Upper lobe of left lung (tissue), 6 donors: ENCODE data around the gene SMO. TPM values are rescaled to one million over a fixed set of nuclear protein-coding genes. Genes with fewer than 3 reads are reported as not detected.

Experiments
- ATAC-seq, 2 donors: fragments of 200-7000 bp; cut with Tn5 transposase; one replicate each; pipeline ENCODE4 v1.9.1; 2022; ENCODE audit warnings: mild to moderate bottlenecking in 2 of 2, moderate library complexity in 2 of 2; ENCODE audit not compliant: low FRiP score in 2 of 2
- DNase-seq, 2 donors: peaks; one replicate each; pipeline ENCODE4 v3.0.0-alpha.2; 2019 to 2020
- H3K27ac ChIP-seq, 4 donors: fragments of 200-600 bp; sonication (generic); one replicate each; pipeline ENCODE4 v1.5.1; 2016 to 2019
- H3K27me3 ChIP-seq, 4 donors: fragments of 200-600 bp; sonication (generic); one replicate each; pipeline ENCODE4 v1.5.1; 2017 to 2019
- H3K36me3 ChIP-seq, 4 donors: fragments of 200-600 bp; sonication (generic); one replicate each; pipeline ENCODE4 v1.5.1; 2016 to 2019
- H3K4me1 ChIP-seq, 4 donors: fragments of 200-600 bp; sonication (generic); one replicate each; pipeline ENCODE4 v1.5.1; 2018 to 2019
- H3K4me3 ChIP-seq, 4 donors: fragments of 200-600 bp; sonication (generic); one replicate each; pipeline ENCODE4 v1.5.1; 2017 to 2019; ENCODE audit warnings: mild to moderate bottlenecking in 2 of 4, moderate library complexity in 1 of 4
- H3K9me3 ChIP-seq, 4 donors: fragments of 200-600 bp; sonication (generic); one replicate each; pipeline ENCODE4 v1.5.1; 2018 to 2019
- EP300 ChIP-seq, 4 donors: sonication (generic); formaldehyde crosslinking; IDR thresholded peaks; one replicate each; pipeline ENCODE4 v1.5.1; 2017; ENCODE audit warnings: antibody characterized with exemption in 4 of 4, control low read depth in 2 of 4
- POLR2A ChIP-seq, 4 donors: fragments of 450-650 bp; IDR thresholded peaks; one replicate each; pipeline ENCODE4 v1.5.1; 2016 to 2017; ENCODE audit warnings: antibody characterized with exemption in 4 of 4, mild to moderate bottlenecking in 2 of 4
- POLR2AphosphoS5 ChIP-seq, 2 donors: sonication (generic); formaldehyde crosslinking; IDR thresholded peaks; one replicate each; pipeline ENCODE4 v1.5.1; 2017; ENCODE audit warnings: antibody characterized with exemption in 2 of 2
- WGBS, 2 donors: methylation state at CpG; one replicate each; pipeline ENCODE4 v1.1.5; 2017 to 2018; 5-methylcytosine and 5-hydroxymethylcytosine counted together
- total RNA-seq, 6 donors: library from RNA; depleted of rRNA in 4 of 6; stranded (reverse); fragments of >200 nt in 4 of 6; gene quantifications; one replicate each; pipeline versions ENCODE4 v1.1.0 to v1.2.1, GENCODE V29; 2016 to 2021
- TF ChIP-seq, protein P1 (sequence below), 6 experiments: fragments of 450-650 bp in 4 of 6; fragments of 200-600 bp in 2 of 6; sonication (generic) in 2 of 6; IDR thresholded peaks; one replicate each; pipeline ENCODE4 v1.5.1; 2016 to 2019; ENCODE audit warnings: antibody characterized with exemption in 6 of 6
- donor health status: DM: no; HTN: no; CAD: no; lungs with moderate emphysema.
- donor health status: DM: no; HTN: yes; CAD: no; lungs with severe emphysema.

SMO gene
- total RNA-seq, 6 donors from 2014 or later: 1.7 to 7.3 (median 2.6) TPM

DNA sequence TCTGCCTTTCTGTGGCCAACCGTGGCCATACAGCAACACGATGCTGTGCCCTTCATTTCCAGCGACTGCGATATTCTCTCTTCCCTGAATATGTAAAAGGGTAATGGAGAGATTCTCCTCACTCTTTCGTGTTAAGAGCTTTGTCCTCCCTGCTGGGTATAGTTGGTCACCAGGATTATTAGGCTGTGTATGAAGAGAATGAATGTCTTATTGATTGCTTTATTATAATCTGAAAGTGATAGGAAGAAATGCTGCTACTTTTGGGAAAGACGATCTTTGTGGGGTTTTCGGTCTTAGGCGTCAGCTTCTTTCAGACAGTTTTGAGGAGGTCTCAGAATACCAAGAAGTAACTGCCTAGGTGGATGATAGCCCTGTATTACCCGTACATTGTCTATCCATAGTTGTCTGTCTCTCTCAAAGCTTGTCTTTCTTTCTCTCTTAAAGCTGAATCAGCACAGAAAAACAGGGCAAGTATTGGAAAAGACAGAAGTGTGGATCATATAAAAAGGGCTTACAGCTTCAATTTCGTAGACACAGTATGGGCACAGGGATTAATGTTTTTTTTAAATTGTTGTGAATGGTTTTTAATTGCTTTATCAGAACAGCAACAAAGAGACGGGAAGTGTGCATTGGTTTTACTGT is 37.6 kb downstream of the SMO start:
- ATAC-seq (no peak), DNase-seq (no peak)
- Histone ChIP-seq H3K4me3 (peak overlapping the region; percentile 66 to 100 (median 92)), H3K27me3 (no peaks in the 10 kb centered on the region), H3K4me1 (peaks cover 8 to 16% (median 12%) of the 10 kb centered on the region in 4 donors), H3K9me3 (no peaks in the 10 kb centered on the region), H3K27ac (peak overlapping the region in 1 of 4 donors; percentile 96), H3K36me3 (no peaks in the 10 kb centered on the region)
- TF ChIP-seq POLR2A (IDR thresholded peaks at IDR 0.05): no peak
- TF ChIP-seq EP300 (IDR thresholded peaks at IDR 0.05): no peak
- no peak for TF ChIP-seq POLR2AphosphoS5 (IDR thresholded peaks at IDR 0.05)
- TF ChIP-seq, protein P1, sequence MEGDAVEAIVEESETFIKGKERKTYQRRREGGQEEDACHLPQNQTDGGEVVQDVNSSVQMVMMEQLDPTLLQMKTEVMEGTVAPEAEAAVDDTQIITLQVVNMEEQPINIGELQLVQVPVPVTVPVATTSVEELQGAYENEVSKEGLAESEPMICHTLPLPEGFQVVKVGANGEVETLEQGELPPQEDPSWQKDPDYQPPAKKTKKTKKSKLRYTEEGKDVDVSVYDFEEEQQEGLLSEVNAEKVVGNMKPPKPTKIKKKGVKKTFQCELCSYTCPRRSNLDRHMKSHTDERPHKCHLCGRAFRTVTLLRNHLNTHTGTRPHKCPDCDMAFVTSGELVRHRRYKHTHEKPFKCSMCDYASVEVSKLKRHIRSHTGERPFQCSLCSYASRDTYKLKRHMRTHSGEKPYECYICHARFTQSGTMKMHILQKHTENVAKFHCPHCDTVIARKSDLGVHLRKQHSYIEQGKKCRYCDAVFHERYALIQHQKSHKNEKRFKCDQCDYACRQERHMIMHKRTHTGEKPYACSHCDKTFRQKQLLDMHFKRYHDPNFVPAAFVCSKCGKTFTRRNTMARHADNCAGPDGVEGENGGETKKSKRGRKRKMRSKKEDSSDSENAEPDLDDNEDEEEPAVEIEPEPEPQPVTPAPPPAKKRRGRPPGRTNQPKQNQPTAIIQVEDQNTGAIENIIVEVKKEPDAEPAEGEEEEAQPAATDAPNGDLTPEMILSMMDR (IDR thresholded peaks at IDR 0.05): no peak
- 37 to 41% methylated on average over 11 of the region's 11 CpGs for WGBS, 2 donors

DNA sequence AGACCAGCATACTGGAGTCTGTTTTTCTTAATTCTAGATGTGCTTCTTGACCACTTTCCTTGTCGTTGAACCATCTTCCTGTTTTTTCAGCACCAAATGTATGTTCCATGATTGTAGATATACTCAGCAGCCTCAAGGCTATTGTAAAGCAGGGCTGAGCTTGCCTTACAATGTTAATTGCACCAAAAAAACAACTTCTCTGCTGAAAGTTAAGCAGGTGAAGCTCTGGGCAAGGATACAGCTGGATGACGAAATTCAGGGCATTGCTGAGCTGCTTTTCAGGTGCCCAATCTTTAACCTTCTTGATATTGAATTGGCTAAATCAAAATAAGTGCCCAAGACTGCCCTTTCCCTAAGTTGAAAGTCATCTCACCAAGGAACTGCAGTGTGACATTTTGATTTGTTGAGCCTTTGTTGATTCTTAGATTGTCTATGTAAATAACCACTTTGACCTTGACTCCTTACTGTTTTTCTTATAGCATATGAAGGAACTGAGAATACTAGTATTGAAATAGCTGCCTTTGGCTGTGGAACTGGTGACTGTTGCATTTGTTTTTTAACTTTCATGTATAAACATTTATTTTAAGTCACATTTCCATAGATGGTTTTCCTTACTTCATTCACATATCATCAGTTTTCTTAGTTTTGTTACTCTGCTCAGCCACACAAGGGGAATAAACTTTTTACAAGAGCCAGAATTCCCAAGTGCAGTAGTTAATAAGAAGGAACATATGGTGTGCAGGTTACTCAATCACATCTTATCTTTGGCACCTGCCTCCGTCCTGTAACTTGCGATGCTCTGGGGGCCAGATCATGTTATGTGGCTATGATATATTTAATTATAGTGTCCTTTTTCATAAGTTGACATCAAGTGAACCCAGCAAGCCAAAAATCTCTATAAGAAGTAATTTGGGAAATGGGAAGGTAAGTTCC is 39.5 kb downstream of the SMO start:
- no peak overlapping the region for H3K27ac ChIP-seq
- WGBS, 2 donors: 81 to 88% methylated on average over 4 of the region's 4 CpGs
- no peaks in the 10 kb centered on the region for H3K27me3 ChIP-seq
- peaks cover 8 to 16% (median 12%) of the 10 kb centered on the region in 4 donors for H3K4me1 ChIP-seq
- no peaks in the 10 kb centered on the region for H3K36me3 ChIP-seq
- no peak for ATAC-seq
- no peak overlapping the region for H3K4me3 ChIP-seq
- TF ChIP-seq, protein P1 (IDR thresholded peaks at IDR 0.05): no peak
- TF ChIP-seq POLR2AphosphoS5 (IDR thresholded peaks at IDR 0.05) (no peak), EP300 (IDR thresholded peaks at IDR 0.05) (no peak), POLR2A (IDR thresholded peaks at IDR 0.05) (no peak)
- H3K9me3 ChIP-seq: no peaks in the 10 kb centered on the region
- no peak for DNase-seq

DNA sequence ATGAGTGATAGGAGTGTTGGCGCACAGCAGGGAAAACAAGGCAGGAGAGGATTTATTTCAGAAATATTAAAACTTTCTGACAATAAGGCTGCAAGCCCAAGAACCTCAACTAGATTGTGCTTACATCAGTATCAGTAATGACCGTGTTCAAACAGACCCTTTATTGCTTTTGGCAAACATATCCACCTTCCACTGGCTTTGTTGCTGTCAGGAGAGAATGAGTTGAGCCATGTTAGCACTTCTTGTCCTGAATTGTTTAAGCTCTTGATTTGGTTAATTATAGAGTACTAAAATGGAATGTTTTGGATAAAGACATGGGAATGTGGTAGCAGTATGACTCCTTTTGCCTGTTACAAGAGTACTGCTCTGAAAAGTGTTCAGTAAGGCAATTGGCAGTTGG is 40.2 kb downstream of the SMO start:
- H3K27ac ChIP-seq: no peak overlapping the region
- H3K4me3 ChIP-seq: no peak overlapping the region
- peaks cover 8 to 16% (median 12%) of the 10 kb centered on the region in 4 donors for H3K4me1 ChIP-seq
- 92 to 98% methylated on average over 2 of the region's 2 CpGs for WGBS, 2 donors
- no peaks in the 10 kb centered on the region for H3K9me3 ChIP-seq
- TF ChIP-seq POLR2AphosphoS5 (IDR thresholded peaks at IDR 0.05): no peak
- no peaks in the 10 kb centered on the region for H3K27me3 ChIP-seq
- H3K36me3 ChIP-seq: no peaks in the 10 kb centered on the region
- DNase-seq (no peak), ATAC-seq (no peak)

DNA sequence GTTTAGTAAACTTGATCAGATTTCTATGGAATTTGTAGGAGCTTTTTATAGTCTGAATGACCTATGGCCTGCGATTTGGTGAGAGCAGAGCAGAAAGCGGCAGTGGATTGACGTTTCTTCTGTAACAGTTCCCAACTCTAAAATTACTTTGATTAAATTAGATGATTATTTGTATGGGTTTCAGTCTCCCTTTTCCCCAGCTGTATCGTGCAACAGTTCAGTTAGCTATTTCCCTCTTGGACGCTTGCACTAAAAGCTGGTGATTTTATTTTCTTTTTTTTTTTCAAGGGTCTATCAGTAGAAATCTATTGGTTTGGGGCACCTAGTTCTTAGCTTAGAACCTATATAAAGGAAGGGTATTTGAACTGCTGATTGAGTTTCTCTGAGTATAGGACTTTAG is 43.2 kb downstream of the SMO start:
- H3K4me3 ChIP-seq: no peak overlapping the region
- no peaks in the 10 kb centered on the region for H3K27me3 ChIP-seq
- ATAC-seq (no peak), DNase-seq (no peak)
- H3K36me3 ChIP-seq: no peaks in the 10 kb centered on the region
- H3K9me3 ChIP-seq: no peaks in the 10 kb centered on the region
- no peak overlapping the region for H3K27ac ChIP-seq
- TF ChIP-seq POLR2AphosphoS5 (IDR thresholded peaks at IDR 0.05) (no peak), EP300 (IDR thresholded peaks at IDR 0.05) (no peak), POLR2A (IDR thresholded peaks at IDR 0.05) (no peak)
- TF ChIP-seq, protein P1 (IDR thresholded peaks at IDR 0.05): no peak
- H3K4me1 ChIP-seq: no peaks in the 10 kb centered on the region
- 73 to 93% methylated on average over 5 of the region's 5 CpGs for WGBS, 2 donors

DNA sequence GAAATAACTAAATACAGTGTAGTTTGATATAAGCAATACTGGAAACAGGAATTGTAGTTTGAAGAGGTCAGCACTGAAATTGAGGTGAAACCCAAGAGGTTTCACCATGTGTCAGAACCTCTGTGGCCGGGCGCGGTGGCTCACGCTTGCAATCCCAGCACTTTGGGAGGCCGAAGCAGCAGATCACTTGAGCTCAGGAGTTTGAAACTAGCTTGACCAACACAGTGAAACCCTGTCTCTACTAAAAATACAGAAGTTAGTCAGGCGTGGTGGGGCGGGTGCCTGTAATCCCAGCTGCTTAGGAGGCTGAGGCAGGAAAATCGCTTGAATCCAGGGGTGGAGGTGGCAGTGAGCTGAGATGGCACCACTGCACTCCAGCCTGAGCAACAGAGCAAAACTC is 50.1 kb downstream of the SMO start:
- H3K4me1 ChIP-seq: no peaks in the 10 kb centered on the region
- TF ChIP-seq EP300 (IDR thresholded peaks at IDR 0.05): no peak
- TF ChIP-seq POLR2A (IDR thresholded peaks at IDR 0.05): no peak
- TF ChIP-seq, protein P1 (IDR thresholded peaks at IDR 0.05): no peak
- TF ChIP-seq POLR2AphosphoS5 (IDR thresholded peaks at IDR 0.05): no peak
- no peak for ATAC-seq
- no peaks in the 10 kb centered on the region for H3K27me3 ChIP-seq
- 88 to 94% methylated on average over 8 of the region's 8 CpGs for WGBS, 2 donors
- H3K9me3 ChIP-seq: no peaks in the 10 kb centered on the region
- no peak overlapping the region for H3K27ac ChIP-seq
- no peak overlapping the region for H3K4me3 ChIP-seq
- DNase-seq: peak in 1 of 2 donors; percentile 49
- no peaks in the 10 kb centered on the region for H3K36me3 ChIP-seq
